Mammary epithelial cell (primary cell): ENCODE results near the gene IGSF8.

Experiments
- EZH2 ChIP-seq: IDR thresholded peaks from 2 replicates; pipeline ENCODE4 v1.6.1; 2012; ENCODE audit warnings: low read length, inconsistent platforms, borderline replicate concordance
- TF ChIP-seq, protein P1 (sequence below), 2 donors: IDR thresholded peaks in 1 of 2; conservative IDR thresholded peaks in 1 of 2; 2 replicates each; pipeline ENCODE4 v1.5.1; 2011 to 2012; ENCODE audit warnings: inconsistent platforms in 2 of 2, low read length in 2 of 2, mild to moderate bottlenecking in 2 of 2, control low read depth in 1 of 2, low read depth in 1 of 2; ENCODE audit not compliant: insufficient read depth in 1 of 2; ENCODE audit errors: extremely low read depth in 1 of 2

DNA sequence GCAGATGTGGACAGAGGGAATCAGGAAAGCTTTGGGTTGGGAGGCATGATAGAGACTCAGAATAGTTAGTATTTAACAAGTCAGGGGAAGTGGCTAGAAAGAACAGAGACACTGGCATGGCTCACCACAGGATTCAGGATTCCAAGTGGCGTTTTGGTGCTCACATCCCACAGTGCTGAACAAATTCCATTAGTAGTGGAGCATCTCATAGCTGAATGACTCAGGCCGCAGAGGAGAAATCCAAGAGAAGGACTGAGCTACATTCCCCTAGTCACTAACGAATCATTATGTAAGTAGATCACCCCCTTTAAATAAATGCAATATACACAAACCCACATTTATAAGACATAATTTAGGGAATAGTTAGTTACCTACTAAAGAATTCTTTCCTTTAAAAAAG, 22.1 kb downstream of the IGSF8 start:
- TF ChIP-seq, protein P1, sequence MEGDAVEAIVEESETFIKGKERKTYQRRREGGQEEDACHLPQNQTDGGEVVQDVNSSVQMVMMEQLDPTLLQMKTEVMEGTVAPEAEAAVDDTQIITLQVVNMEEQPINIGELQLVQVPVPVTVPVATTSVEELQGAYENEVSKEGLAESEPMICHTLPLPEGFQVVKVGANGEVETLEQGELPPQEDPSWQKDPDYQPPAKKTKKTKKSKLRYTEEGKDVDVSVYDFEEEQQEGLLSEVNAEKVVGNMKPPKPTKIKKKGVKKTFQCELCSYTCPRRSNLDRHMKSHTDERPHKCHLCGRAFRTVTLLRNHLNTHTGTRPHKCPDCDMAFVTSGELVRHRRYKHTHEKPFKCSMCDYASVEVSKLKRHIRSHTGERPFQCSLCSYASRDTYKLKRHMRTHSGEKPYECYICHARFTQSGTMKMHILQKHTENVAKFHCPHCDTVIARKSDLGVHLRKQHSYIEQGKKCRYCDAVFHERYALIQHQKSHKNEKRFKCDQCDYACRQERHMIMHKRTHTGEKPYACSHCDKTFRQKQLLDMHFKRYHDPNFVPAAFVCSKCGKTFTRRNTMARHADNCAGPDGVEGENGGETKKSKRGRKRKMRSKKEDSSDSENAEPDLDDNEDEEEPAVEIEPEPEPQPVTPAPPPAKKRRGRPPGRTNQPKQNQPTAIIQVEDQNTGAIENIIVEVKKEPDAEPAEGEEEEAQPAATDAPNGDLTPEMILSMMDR (conservative IDR thresholded peaks at IDR 0.05 in 1 of 2, IDR thresholded peaks at IDR 0.05 in 1 of 2; ENCODE audit: extremely low read depth in 1 of 2, insufficient read depth in 1 of 2, low read depth in 1 of 2, low read length in 2 of 2) = no peak
- no peak for TF ChIP-seq EZH2
